Iris pigment epithelial cell (primary cell): ENCODE results near the gene PLTP.

Source experiments
- DNase-seq: peaks from one replicate; pipeline ENCODE4 v3.0.0-alpha.2; 2011; ENCODE audit warnings: low read depth

The PLTP gene

DNA sequence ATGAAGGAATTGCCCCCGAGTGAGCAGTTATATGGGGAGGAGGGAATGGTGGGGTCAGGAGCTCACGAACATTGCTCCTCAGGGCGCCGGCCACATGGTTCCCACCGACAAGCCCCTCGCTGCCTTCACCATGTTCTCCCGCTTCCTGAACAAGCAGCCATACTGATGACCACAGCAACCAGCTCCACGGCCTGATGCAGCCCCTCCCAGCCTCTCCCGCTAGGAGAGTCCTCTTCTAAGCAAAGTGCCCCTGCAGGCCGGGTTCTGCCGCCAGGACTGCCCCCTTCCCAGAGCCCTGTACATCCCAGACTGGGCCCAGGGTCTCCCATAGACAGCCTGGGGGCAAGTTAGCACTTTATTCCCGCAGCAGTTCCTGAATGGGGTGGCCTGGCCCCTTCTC is 13.7 kb downstream of the PLTP start:
- DNase-seq: no peak

DNA sequence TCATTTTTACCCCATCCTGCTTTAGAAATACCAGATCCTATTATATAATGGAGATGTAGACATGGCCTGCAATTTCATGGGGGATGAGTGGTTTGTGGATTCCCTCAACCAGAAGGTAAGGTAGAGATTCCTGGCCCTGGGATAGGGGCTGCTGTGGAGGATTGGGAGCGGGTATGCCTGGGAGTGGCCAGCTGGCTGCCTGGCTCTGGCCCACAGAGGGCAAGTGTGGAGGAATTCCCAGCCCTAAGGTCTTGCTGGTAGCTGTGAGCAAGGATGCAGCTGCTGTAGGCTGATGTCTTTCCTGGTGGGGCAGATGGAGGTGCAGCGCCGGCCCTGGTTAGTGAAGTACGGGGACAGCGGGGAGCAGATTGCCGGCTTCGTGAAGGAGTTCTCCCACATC is 14.3 kb downstream of the PLTP start:
- no peak for DNase-seq

DNA sequence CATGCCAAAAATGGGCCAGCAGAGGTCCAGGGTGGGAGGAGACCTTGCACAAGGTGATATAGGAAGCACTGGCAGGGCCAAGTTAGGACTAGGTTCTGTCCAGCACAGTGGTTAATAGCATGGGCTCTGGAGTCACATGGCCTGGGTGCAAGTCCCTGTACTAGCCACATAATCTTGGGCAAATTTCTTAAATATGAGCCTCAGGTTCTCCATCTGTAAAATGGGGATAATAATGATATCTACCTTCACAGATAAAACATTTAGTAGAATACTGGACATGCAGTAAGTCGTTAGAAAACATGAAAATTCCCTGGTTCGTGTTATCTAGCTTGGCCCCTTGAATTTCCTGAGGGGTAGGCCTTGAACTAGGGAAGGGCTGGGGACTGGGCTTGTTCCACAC is 14.7 kb downstream of the PLTP start:
- no peak for DNase-seq

DNA sequence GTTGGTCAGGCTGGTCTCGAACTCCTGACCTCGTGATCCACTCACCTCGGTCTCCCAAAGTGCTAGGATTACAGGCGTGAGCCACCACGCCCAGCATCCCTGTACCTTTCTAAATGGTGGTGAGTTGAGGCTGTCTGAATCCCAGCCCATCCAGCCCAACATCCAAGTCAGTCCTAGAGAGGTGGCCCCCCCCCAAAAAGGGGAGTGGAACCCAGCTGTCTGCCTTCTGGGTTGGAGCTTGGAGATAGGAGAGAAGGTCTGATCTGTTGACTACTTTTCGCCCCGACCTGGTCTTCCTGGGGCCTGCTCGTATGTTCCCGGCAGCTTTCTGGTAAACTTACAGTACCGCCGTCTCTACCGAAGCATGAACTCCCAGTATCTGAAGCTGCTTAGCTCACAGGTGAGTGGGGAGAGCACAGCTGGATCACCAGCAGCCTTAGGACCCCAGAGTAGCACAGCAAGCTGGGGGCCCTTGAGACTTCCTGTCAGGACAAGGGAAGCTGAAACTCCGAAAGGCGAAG is 15.3 kb downstream of the PLTP start:
- no peak for DNase-seq

DNA sequence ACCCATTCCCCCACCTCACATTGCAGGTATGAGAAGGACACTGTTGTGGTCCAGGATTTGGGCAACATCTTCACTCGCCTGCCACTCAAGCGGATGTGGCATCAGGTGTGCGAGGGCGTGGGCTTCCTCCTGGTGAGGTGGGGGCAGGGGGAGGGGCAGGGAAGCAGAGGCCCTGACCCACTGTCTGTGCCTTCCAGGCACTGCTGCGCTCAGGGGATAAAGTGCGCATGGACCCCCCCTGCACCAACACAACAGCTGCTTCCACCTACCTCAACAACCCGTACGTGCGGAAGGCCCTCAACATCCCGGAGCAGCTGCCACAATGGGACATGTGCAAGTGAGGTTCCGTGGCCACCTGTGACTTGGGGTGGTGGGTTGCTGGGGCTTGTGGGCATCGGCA is 17.2 kb downstream of the PLTP start:
- no peak for DNase-seq

DNA sequence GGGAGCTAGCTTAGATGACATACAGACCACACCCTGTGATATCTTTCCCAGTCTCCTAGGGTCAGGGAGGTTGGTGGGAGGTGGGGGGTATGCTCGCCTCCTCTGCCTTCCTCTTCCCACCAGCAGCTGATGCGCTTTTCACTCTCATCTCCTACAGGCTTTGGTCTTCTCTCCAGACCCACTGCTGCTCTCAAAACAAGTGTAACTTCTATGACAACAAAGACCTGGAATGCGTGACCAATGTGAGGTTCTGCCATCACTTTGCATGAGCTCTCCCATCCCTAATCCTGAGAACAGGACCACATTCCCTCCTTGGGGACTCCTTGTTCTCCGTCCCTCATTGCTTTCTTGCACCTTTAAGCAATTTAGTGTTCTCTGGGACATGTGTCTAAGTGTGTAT is 18.1 kb downstream of the PLTP start:
- no peak for DNase-seq

DNA sequence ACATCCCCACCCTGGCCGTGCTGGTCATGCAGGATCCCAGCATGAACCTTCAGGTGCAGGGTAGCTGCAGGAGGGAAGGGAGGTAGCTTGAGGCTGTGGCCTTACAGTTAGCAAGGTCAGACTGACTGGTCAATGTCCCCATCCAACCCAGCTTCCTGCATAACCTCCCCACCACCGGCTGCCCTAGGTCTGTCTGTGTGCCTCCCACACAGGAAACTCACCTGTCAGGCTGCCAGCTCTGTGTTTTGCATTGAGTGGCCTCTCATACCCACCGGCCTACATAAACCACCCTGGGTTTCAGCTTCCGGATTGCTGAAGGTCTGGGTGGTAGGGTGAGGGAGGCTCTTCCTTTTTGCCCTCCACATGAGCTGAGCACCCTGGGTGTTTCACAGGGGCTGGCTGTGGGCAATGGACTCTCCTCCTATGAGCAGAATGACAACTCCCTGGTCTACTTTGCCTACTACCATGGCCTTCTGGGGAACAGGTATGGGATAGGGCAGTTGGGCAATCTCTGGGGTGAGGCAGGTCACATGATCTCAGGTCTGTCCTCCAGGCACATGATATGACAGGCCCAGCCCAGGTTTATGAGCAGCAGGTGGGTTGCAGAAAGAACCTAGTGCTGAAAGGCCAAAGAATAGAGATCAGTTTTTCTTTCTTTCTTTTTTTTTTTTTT is 19.0 kb downstream of the PLTP start:
- no peak for DNase-seq

DNA sequence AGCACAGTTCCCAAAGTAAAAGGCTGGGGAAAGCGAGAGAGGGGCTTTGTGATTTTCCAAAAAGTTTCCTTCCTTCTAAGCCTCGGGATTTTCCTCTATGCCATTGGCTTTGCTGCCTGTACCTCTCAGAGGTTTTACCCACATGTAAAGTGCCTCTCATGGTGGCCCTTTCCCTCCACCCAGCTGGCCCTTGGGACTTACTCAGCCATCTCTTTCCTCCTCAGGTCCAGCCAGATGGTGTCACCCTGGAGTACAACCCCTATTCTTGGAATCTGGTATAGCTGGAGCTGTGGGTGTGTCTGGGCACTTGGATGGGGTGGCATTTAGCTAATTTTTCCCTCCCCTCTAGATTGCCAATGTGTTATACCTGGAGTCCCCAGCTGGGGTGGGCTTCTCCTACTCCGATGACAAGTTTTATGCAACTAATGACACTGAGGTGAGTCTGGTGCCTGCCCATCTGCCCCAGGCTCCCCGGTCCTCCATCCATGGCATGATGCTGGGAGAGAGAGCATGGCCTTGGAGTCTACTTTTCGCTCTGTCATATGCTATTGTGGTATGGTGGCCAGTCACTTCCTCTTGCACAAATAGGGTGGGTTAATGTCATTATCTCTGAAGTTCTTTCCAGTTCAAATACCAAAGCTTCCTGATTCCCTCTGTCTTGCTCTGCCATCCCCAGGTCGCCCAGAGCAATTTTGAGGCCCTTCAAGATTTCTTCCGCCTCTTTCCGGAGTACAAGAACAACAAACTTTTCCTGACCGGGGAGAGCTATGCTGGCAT is 19.7 kb downstream of the PLTP start:
- DNase-seq: peak; percentile 29

DNA sequence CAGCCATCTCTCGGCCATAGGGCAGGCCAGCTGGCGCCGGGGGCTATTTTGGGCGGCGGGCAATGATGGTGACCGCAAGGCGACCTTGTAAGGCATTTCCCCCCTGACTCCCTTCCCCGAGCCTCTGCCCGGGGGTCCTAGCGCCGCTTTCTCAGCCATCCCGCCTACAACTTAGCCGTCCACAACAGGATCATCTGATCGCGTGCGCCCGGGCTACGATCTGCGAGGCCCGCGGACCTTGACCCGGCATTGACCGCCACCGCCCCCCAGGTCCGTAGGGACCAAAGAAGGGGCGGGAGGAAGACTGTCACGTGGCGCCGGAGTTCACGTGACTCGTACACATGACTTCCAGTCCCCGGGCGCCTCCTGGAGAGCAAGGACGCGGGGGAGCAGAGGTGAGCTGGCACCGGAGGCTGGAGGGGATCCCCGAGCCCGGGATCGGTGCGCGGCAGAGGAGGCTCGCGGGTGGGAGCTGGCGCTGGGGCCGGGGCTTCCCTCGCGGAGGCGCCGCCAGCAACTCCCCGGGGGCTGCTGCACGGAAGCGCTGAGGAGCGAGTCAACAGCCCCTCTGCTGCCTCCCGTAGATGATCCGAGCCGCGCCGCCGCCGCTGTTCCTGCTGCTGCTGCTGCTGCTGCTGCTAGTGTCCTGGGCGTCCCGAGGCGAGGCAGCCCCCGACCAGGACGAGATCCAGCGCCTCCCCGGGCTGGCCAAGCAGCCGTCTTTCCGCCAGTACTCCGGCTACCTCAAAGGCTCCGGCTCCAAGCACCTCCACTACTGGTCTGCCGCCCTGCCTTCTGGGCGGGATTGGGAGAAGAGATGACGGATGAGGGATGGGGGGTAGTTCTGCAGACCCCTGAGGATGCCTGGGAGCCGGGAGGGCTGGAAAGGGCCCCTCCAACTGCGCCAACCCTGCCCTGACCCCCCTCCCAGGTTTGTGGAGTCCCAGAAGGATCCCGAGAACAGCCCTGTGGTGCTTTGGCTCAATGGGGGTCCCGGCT is 20.7 kb downstream of the PLTP start, which contains the start of the genes CTSA and NEURL2:
TSS of gene CTSA (plus strand) at position 351 of the 999 bp plus-strand sequence. CDS start at position 585, 234 bp downstream.
TSS of gene NEURL2 (minus strand) at position 224 of the 999 bp plus-strand sequence. CDS start at position 7, 217 bp downstream.
- peak; percentile 87 for DNase-seq

DNA sequence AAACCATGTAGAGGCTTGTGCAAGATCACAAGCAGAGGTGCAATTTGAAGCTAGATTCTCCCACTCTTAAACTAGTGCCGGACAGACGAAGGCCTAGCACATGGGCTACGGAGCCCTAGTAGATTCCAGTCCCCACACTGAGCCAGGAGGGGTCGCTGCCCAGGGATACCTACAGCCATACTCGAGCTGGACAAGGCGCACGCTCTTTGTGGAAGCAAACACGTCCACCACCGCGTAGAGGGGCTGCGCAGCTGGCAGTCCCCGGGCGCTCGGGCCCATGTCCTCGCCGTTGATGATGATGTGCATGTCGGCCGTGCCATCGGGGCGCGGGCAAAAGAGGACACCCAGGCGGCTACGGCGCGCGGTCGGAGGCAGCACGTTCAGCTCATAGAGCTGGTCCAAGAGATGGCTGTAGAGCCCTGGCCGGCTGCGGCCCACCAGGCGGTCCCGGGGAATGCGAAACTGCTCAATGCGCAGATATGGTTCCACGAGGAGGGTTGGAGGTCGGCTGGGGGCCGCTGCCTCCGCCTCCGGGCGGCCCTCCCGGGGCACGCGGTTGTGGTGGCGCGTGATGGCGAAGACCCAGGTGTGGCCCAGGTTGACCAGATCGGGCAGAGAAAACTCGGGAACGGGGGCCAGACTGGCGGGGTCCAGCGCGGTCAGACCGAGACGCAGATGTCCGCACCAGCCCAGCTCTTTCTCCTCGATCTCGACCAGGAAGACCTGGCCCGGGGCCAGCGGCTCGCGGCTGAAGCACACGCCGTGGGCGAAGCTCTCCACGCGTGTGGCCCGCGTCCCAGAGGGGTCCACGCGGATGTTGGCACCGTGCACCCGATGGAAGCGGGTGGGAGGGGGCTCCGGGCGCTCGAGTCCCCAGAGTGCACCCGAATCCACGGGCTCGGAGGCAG is 21.6 kb downstream of the PLTP start:
- peak; percentile 86 for DNase-seq

DNA sequence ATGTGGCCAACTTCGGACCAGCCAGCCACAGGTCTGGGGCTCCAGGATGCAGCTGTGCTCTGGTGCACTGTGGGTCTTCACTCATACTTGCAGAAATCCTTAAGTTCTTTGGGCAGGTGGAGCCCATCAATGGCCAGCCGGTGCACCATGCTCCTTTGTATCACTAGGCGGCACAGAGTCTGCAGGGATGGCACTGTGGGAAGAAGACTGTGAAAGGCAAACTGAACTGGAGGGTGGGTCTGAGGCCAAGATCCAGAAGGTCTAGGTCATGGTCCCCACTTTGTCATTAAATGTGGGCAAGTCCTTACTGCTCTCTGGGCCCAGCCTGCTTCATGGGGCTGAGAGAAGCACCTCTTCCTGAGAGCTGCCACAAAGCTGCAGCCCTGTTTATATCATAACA is 23.3 kb downstream of the PLTP start:
- DNase-seq: no peak

DNA sequence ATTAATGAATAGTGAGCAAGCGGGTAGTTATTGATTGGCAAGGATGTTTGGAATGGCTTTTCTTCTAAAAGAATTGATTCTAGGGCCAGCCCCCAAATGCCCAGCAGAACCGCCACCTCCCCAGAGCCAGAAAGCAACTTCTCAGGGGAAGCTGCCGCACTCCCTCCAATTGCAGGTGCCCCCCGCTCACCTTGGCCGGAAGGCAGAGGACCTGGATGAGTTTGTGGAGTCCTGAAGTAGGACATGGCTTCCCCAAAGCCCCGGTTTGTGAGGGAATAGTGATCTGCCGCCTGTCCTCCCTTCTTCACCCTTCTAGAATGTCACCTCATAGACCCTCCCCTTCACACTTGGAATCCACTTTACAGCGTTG is 24.6 kb downstream of the PLTP start, which contains the start of gene SPATA25:
TSS of gene SPATA25 (minus strand) at position 277 of the 370 bp plus-strand sequence. CDS start at position 245, 32 bp downstream.
- no peak for DNase-seq

DNA sequence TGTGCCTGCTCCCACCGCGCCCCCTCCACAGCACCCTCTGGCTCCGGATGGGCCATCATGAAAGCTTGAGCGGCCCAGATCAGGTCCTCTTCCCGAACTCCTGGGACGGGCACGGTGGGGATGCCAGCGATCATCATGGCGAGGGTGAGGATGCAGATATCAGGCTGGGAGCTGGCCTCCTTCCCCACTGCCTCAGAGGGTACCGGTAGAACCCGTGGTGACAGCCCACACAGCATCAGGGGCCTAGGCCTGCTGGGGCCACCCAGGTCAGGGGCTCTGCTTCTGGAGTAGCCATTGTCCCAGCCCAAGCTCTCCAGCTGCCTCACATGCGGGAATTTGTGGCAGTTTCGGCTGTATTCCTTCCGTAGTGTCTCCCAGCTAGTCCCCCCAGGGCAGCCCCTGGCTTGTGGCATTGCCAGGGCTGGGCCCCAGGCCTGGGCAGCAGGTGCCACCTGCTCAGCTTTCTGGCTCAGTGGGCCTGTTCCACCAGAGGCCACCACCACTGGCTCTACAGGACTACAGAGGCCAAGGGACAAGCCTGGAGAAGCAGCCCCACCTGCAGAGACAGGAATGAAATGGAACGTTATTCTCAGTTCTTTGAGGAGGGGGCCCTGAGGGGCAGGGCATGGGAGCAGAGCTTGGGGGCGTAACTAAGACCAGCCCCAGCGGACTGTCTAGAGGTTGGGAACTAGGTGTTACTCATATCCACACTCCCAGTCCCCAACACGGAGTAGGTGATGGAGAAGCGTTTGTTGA is 25.2 kb downstream of the PLTP start:
- DNase-seq: no peak

DNA sequence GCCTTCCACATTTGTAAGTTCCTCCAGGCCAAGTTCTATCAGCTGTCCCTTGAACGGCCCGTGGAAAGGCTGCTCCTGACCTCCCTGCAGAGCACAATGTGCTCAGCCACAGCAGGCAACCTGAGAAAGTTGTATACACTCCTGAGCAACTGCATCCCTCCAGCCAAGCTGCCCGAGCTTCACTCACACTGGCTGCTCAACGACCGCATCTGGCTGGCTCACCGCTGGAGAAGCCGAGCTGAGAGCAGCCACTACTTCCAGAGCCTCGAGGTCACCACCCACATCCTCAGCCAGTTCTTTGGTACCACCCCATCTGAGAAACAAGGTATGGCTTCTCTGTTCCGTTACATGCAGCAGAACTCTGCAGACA is 28.9 kb downstream of the PLTP start:
- DNase-seq: no peak

DNA sequence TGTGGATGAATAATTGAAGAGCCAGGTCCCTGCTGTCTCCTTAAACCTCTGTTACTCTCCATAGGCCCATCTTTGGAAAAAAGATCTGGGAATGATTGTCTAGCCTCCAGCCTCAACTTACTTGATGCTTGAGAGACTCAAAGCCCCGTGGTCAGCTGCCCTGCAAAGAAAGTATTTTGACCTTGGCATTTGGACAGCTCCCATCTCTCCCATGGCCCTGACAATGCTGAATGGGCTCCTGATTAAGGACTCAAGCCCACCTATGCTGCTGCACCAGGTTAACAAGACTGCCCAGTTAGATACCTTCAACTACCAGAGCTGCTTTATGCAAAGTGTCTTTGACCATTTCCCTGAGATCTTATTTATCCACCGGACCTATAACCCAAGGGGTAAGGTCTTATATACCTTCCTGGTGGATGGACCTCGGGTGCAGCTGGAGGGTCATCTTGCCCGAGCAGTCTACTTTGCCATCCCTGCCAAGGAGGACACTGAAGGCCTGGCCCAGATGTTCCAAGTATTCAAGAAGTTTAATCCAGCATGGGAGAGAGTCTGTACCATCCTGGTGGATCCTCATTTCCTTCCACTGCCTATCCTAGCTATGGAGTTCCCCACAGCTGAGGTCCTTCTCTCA is 29.4 kb downstream of the PLTP start:
- no peak for DNase-seq

DNA sequence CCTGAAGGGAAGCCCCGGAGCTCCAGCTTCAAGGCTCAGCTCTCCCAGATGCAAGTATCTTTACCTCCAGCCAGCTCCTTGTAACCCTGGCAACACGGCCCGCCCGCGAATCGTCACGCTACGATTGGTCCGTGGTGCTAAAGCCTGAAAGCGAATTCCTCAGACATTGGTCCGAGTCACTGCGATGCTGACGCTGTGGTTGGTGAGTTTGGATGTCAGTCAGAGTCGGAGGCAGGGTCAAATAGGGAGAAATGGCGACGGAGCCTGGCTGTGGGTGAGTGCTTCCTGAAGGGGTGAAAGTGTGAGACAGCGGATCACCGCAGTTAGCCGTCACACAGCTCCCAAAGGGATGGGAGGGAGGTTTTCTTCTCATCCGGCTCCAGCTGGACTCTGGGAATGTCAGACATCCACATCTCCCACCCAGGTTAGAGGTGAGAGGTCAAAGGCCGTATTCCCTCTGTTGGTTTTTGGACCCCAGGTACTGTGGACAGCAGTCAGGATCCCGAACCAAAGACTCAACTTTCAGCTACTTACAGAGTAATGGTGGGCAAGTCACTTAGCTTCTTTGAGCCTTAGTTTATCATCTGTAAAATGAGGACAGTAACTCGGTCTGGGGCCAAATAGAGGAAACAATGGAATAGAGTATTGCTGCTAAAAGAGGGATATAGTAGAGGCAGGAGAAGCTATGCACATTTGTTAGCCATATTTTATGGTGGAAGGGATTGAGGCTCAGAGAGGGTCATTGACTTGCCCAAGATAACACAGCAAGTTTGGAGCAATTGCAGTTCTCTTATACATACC is 30.8 kb downstream of the PLTP start, which contains the start of gene ZSWIM1:
TSS of gene ZSWIM1 (plus strand) at position 240 of the 801 bp plus-strand sequence. CDS start 1,366 bp downstream, outside the sequence.
- peak; percentile 98 for DNase-seq

DNA sequence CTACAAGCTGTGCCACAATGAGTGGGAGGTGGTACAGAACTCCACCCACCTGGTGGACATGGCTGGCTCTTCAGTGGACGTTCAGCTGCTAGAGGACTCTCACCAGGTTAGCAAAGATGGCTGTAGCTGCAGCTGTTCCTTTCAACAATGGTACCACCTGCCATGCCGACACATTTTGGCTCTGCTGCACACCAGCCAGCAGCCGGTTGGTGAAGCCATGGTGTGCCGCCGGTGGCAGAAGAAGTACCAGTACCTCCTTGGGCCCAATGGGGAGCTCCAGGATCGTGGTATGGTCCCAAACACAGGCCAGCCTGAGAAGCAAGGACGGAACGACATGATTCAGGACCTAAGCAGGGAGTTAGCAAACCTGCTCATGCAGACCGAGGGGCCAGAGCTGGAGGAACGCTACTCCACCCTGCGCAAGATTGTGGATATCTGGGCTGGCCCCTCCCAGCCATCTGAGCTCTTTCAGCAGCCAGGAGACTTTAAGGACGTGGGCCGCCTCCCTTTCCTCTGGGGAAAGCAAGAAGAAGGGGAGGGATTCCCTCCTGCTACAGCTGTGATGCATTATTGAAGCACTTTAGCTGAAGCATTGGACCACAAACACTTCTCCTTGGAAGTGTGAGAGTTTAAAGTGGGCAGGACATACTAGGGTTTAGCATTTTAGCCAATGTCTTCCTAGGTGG is 33.7 kb downstream of the PLTP start:
- DNase-seq: no peak

DNA sequence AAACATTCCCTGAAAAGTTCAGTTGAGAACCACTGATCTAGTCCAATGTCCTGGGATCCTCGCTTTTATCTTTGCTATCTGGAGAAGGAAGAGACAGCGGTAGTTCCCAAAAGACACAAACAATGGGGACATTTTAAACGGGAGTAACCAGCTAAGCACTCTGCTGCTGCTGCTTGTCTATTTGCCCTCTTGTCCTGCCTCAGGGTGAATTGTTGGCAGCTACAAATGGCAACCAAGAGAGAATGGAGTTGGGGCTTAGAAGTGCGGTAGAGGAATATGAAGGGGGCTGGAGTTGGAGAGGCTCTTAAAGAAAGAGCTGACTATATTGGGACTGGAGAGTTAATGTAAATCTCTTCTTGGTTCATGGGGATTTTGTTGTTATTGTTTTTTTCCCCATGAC is 37.4 kb downstream of the PLTP start:
- no peak for DNase-seq
